Neural crest cell (in vitro differentiated cells): ENCODE results near the gene RAMP1. TPM values are rescaled to one million over a fixed set of nuclear protein-coding genes. Genes with fewer than 3 reads are reported as not detected.

Source experiments
- DNase-seq: peaks from one replicate; pipeline ENCODE4 v3.0.0; 2021; ENCODE audit warnings: low read depth, mixed read lengths, low spot score
- H3K27ac Mint-ChIP-seq: one replicate; pipeline ENCODE4 v1.8.0; 2021; ENCODE audit warnings: mild to moderate bottlenecking, mixed read lengths; ENCODE audit not compliant: unreplicated experiment
- H3K27me3 Mint-ChIP-seq: 2 replicates; pipeline ENCODE4 v1.8.0; 2021; ENCODE audit warnings: low read depth, mild to moderate bottlenecking, mixed read lengths
- H3K36me3 Mint-ChIP-seq: 2 replicates; pipeline ENCODE4 v1.8.0; 2021; ENCODE audit warnings: low read depth, mild to moderate bottlenecking, mixed read lengths
- H3K4me1 Mint-ChIP-seq: 2 replicates; pipeline ENCODE4 v1.8.0; 2021; ENCODE audit warnings: mixed read lengths
- H3K4me3 Mint-ChIP-seq: one replicate; pipeline ENCODE4 v1.8.0; 2021; ENCODE audit warnings: mild to moderate bottlenecking, mixed read lengths
- H3K9me3 Mint-ChIP-seq: 2 replicates; pipeline ENCODE4 v1.8.0; 2021; ENCODE audit warnings: mixed read lengths
- total RNA-seq: library from RNA; stranded (reverse); gene quantifications from 2 replicates; pipeline ENCODE4 v1.2.1, GENCODE V29; 2021
- TF ChIP-seq, protein P1 (sequence below): fragments of 200-600 bp; sonication (generic); conservative IDR thresholded peaks from 2 replicates; pipeline ENCODE4 v1.5.0; 2021; ENCODE audit warnings: antibody characterized with exemption, mild to moderate bottlenecking

The RAMP1 gene
- total RNA-seq, 1 donor from 2014 or later = 0.58 TPM

DNA sequence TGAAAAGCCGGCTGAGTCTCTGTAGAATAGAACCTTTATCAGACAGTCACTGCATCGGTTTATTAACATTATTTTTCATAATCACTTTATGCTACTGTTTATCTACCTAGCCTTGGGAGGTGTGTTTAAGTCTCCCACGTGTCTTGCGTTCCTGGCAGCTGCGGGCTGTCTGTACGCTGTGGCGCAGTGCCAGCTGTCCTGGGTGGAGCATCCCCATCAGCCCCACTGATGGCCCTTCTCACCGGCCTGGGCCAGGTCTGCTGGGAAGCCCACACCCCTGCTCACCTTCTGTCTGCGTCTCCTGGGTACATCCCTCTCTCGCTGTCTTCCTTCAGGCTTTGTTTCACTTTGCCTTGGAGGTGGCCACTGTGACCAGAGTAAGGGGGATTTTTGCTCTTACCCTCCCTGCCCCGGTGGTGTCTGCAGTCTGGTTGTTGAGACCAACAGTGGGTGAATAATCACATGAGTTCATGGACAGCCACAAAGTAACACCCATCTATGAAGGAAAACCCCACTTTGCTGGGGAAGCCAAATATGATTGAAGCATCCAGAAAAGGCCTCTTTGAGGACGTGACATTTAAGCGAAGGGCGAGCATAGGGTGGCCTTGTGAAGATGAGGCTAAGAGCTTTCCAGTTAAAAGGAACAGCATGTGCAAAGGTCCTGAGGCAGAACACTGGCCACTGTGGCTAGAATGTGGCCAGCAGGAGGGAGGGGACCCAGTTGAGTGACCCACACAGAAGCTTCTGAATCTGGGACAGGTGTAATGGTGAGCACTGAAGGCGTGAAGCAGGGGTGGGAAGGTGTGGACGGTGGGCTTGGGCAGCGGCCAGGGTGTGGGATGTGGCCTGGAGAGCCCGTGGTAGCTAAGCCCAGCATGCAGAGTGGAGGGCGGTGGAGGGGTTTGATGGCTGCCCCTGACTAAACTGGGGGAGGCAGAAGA, 41.7 kb downstream of the RAMP1 start:
- no peaks in the 10 kb centered on the region for H3K27me3 Mint-ChIP-seq
- no peak overlapping the region for H3K27ac Mint-ChIP-seq
- DNase-seq = no peak
- H3K4me3 Mint-ChIP-seq = no peak overlapping the region
- no peaks in the 10 kb centered on the region for H3K36me3 Mint-ChIP-seq
- TF ChIP-seq, protein P1, sequence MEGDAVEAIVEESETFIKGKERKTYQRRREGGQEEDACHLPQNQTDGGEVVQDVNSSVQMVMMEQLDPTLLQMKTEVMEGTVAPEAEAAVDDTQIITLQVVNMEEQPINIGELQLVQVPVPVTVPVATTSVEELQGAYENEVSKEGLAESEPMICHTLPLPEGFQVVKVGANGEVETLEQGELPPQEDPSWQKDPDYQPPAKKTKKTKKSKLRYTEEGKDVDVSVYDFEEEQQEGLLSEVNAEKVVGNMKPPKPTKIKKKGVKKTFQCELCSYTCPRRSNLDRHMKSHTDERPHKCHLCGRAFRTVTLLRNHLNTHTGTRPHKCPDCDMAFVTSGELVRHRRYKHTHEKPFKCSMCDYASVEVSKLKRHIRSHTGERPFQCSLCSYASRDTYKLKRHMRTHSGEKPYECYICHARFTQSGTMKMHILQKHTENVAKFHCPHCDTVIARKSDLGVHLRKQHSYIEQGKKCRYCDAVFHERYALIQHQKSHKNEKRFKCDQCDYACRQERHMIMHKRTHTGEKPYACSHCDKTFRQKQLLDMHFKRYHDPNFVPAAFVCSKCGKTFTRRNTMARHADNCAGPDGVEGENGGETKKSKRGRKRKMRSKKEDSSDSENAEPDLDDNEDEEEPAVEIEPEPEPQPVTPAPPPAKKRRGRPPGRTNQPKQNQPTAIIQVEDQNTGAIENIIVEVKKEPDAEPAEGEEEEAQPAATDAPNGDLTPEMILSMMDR = no peak
- H3K4me1 Mint-ChIP-seq = peaks cover 10% of the 10 kb centered on the region
- H3K9me3 Mint-ChIP-seq = no peaks in the 10 kb centered on the region

GRCh38 chr2:237901932-237902850, 42.8 kb downstream of the RAMP1 start:
- peaks cover 3% of the 10 kb centered on the region for H3K9me3 Mint-ChIP-seq
- no peak overlapping the region for H3K4me3 Mint-ChIP-seq
- H3K27me3 Mint-ChIP-seq = no peaks in the 10 kb centered on the region
- TF ChIP-seq, protein P1 = no peak
- DNase-seq = no peak
- no peak overlapping the region for H3K27ac Mint-ChIP-seq
- peaks cover 10% of the 10 kb centered on the region for H3K4me1 Mint-ChIP-seq
- peaks cover 2% of the 10 kb centered on the region for H3K36me3 Mint-ChIP-seq

DNA sequence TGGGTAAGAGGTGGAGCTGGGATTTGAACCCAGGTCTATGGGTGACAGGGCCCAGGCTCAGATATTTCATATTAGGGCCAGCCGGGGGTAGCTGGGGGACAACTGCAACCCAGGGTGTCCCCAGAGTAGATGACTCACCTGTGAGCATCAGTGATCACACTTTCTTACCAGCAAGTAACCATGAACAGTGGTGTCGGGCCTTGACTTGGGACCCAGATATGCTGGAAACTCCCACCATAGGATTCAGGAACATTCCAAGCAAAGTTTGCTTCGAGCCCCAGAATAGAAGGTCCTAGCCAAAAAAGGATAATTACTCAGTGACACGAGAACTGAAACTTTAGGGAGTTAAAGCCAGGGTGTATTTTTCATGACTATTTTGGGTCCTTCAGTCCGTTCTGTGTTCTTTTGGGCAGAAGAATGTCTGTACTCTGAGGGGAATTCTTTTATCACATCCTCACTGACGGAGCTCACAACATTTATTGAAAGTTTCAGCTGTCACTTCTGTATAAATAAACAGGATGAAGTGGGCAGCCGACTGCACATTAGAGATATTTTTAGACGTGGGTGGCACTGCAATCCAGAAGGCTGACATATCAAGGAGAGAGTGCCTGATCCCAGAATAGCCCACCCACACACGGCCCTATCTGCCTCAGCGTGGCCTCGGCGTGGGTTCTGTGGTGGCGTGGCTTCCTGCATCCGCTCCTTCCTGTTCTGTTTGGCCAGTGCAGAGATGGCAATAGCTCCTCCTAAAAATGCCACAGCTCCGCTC, 45.6 kb downstream of the RAMP1 start:
- peaks cover 3% of the 10 kb centered on the region for H3K36me3 Mint-ChIP-seq
- H3K27ac Mint-ChIP-seq = no peak overlapping the region
- H3K27me3 Mint-ChIP-seq = no peaks in the 10 kb centered on the region
- TF ChIP-seq, protein P1 = no peak
- DNase-seq = no peak
- no peaks in the 10 kb centered on the region for H3K4me1 Mint-ChIP-seq
- H3K9me3 Mint-ChIP-seq = peaks cover 8% of the 10 kb centered on the region
- H3K4me3 Mint-ChIP-seq = no peak overlapping the region

- Mint-ChIP-seq H3K27ac (no peak overlapping the region), H3K27me3 (no peaks in the 10 kb centered on the region), H3K9me3 (peaks cover 14% of the 10 kb centered on the region), H3K36me3 (peaks cover 3% of the 10 kb centered on the region), H3K4me3 (no peak overlapping the region), H3K4me1 (no peaks in the 10 kb centered on the region)
- TF ChIP-seq, protein P1 = no peak
- DNase-seq = no peak
These were observed 47.7 kb downstream of the RAMP1 start for GRCh38 chr2:237907144-237907543.
